Caco-2 (cell line): ENCODE results near the gene KLHL40. TPM values are rescaled to one million over a fixed set of nuclear protein-coding genes. Genes with fewer than 3 reads are reported as not detected.

Experiments used
- BruUV-seq: library from RNA; stranded (reverse); fragments of 400-500 nt; replicated peaks from 2 replicates; lab custom pipeline; 2021; lab: Mats Ljungman, UMichigan
- CTCF ChIA-PET: fragments of 300-600 bp; sonication (Branson Sonifier 250); formaldehyde crosslinking; loops from one replicate; lab custom pipeline; 2022; ENCODE audit warnings: antibody characterized with exemption; lab: Charles Lee
- POLR2A ChIA-PET: fragments of 300-600 bp; sonication (Branson Sonifier 250); formaldehyde crosslinking; loops from one replicate; lab custom pipeline; 2022; ENCODE audit warnings: antibody characterized with exemption; lab: Charles Lee
- DNase-seq, 2 experiments: peaks; one replicate each; pipeline versions ENCODE4 v3.0.0 to v3.0.0-alpha.2; 2020 to 2022
- H3K27me3 ChIP-seq: replicated peaks from 2 replicates; pipeline ENCODE4 v1.6.0; 2011; ENCODE audit warnings: low read length; ENCODE audit not compliant: control insufficient read depth, insufficient read depth
- H3K36me3 ChIP-seq: 2 replicates; pipeline ENCODE4 v1.5.1; 2011; ENCODE audit warnings: low read length; ENCODE audit not compliant: control insufficient read depth, insufficient read depth
- H3K4me1 ChIP-seq: fragments of 250-450 bp; sonication (Bioruptor Pico); 2 replicates; pipeline ENCODE4 v1.5.1; 2020; ENCODE audit warnings: mild to moderate bottlenecking
- H3K4me3 ChIP-seq: 2 replicates; pipeline ENCODE4 v1.5.1; 2011; ENCODE audit warnings: low read depth, mild to moderate bottlenecking, control low read depth, low read length
- H3K9me3 ChIP-seq: fragments of 250-450 bp; sonication (Bioruptor Pico); 2 replicates; pipeline ENCODE4 v1.5.1; 2020; ENCODE audit warnings: mild to moderate bottlenecking, moderate library complexity
- H3K27ac Mint-ChIP-seq: one replicate; pipeline ENCODE4 v1.8.0; 2022; ENCODE audit warnings: mixed read lengths; ENCODE audit not compliant: unreplicated experiment
- H3K27me3 Mint-ChIP-seq: one replicate; pipeline ENCODE4 v1.8.0; 2022; ENCODE audit warnings: mixed read lengths; ENCODE audit not compliant: insufficient read depth, unreplicated experiment
- H3K36me3 Mint-ChIP-seq: one replicate; pipeline ENCODE4 v1.8.0; 2022; ENCODE audit warnings: mild to moderate bottlenecking, mixed read lengths; ENCODE audit not compliant: insufficient read depth, unreplicated experiment
- H3K4me1 Mint-ChIP-seq: one replicate; pipeline ENCODE4 v1.8.0; 2022; ENCODE audit warnings: low read depth, mixed read lengths; ENCODE audit not compliant: unreplicated experiment
- H3K4me3 Mint-ChIP-seq: one replicate; pipeline ENCODE4 v1.8.0; 2022; ENCODE audit warnings: mild to moderate bottlenecking, moderate library complexity, mixed read lengths; ENCODE audit not compliant: unreplicated experiment
- H3K9me3 Mint-ChIP-seq: one replicate; pipeline ENCODE4 v1.8.0; 2022; ENCODE audit warnings: mixed read lengths; ENCODE audit not compliant: unreplicated experiment
- CTCF ChIP-seq, 2 experiments: fragments of 200-600 bp in 1 of 2; IDR thresholded peaks; 1 replicate in 1 of 2; 2 replicates in 1 of 2; pipeline versions ENCODE4 v1.5.1 to v1.8.0; 2011 to 2022; ENCODE audit warnings: antibody characterized with exemption in 1 of 2, control low read depth in 1 of 2, inconsistent platforms in 1 of 2, low read depth in 1 of 2, low read length in 1 of 2, mild to moderate bottlenecking in 1 of 2, moderate library complexity in 1 of 2; ENCODE audit not compliant: insufficient read depth in 1 of 2, severe bottlenecking in 1 of 2, unreplicated experiment in 1 of 2
- intact Hi-C: fragments of 100-400 bp; cut with micrococcal nuclease; formaldehyde crosslinking; loops from one replicate; pipeline ENCODE4 v1.10.0; 2022; ENCODE audit not compliant: unreplicated experiment
- total RNA-seq: library from RNA; stranded (reverse); gene quantifications from 2 replicates; pipeline ENCODE4 v1.2.3, GENCODE V29; 2022

Gene KLHL40
- total RNA-seq, 1 experiment from 2014 or later = not detected

GRCh38 chr3:42678447-42678846 lies 6.9 kb upstream of the KLHL40 start:
- intact Hi-C loops = no loop called here
- peaks cover 9% of the 10 kb centered on the region for H3K9me3 Mint-ChIP-seq
- POLR2A ChIA-PET = no interaction called here

GRCh38 chr3:42680271-42680670 lies 5.1 kb upstream of the KLHL40 start:
- Mint-ChIP-seq H3K36me3 (no peaks in the 10 kb centered on the region), H3K9me3 (peaks cover 9% of the 10 kb centered on the region), H3K27me3 (peaks cover 16% of the 10 kb centered on the region), H3K27ac (no peak overlapping the region), H3K4me1 (no peaks in the 10 kb centered on the region), H3K4me3 (no peak overlapping the region)
- CTCF ChIA-PET = no interaction called here
- no peaks in the 10 kb centered on the region for H3K4me1 ChIP-seq
- intact Hi-C loops = no loop called here
- BruUV-seq = no TSS peak
- POLR2A ChIA-PET = no interaction called here
- H3K9me3 ChIP-seq = no peaks in the 10 kb centered on the region; the same call in 1 of the 2 replicates
- H3K36me3 ChIP-seq = no peaks in the 10 kb centered on the region
- no peak overlapping the region for H3K4me3 ChIP-seq
- no peak for TF ChIP-seq CTCF (IDR thresholded peaks at IDR 0.05; ENCODE audit: insufficient read depth in 1 of 2, low read depth in 1 of 2, low read length in 1 of 2, severe bottlenecking in 1 of 2, unreplicated experiment in 1 of 2)
- no peak for DNase-seq
- H3K27me3 ChIP-seq = no peaks in the 10 kb centered on the region; the same call in 1 of the 2 replicates

More at GRCh38 chr3:42678447-42678846, 6.9 kb upstream of the KLHL40 start:
- CTCF ChIA-PET = no interaction called here
- no peaks in the 10 kb centered on the region for H3K4me1 ChIP-seq
- H3K4me3 ChIP-seq = no peak overlapping the region
- H3K36me3 ChIP-seq = no peaks in the 10 kb centered on the region
- Mint-ChIP-seq H3K36me3 (no peaks in the 10 kb centered on the region), H3K4me1 (no peaks in the 10 kb centered on the region), H3K27me3 (peaks cover 16% of the 10 kb centered on the region), H3K4me3 (no peak overlapping the region), H3K27ac (no peak overlapping the region)
- no peaks in the 10 kb centered on the region; the same call in 1 of the 2 replicates for H3K9me3 ChIP-seq
- no peak for DNase-seq
- TF ChIP-seq CTCF (IDR thresholded peaks at IDR 0.05; ENCODE audit: insufficient read depth in 1 of 2, low read depth in 1 of 2, low read length in 1 of 2, severe bottlenecking in 1 of 2, unreplicated experiment in 1 of 2) = no peak
- no TSS peak for BruUV-seq
- no peaks in the 10 kb centered on the region; the same call in 1 of the 2 replicates for H3K27me3 ChIP-seq

GRCh38 chr3:42680806-42681205 lies 4.5 kb upstream of the KLHL40 start:
- H3K36me3 ChIP-seq = no peaks in the 10 kb centered on the region
- H3K4me3 ChIP-seq = no peak overlapping the region
- no peak overlapping the region for H3K4me3 Mint-ChIP-seq
- H3K9me3 ChIP-seq = no peaks in the 10 kb centered on the region; the same call in 1 of the 2 replicates
- H3K4me1 ChIP-seq = no peaks in the 10 kb centered on the region
- CTCF ChIA-PET = no interaction called here
- no peaks in the 10 kb centered on the region; the same call in 1 of the 2 replicates for H3K27me3 ChIP-seq
- no peak overlapping the region for H3K27ac Mint-ChIP-seq
- POLR2A ChIA-PET = no interaction called here
- H3K9me3 Mint-ChIP-seq = peaks cover 9% of the 10 kb centered on the region
- no peak for TF ChIP-seq CTCF (IDR thresholded peaks at IDR 0.05; ENCODE audit: insufficient read depth in 1 of 2, low read depth in 1 of 2, low read length in 1 of 2, severe bottlenecking in 1 of 2, unreplicated experiment in 1 of 2)
- BruUV-seq = no TSS peak
- intact Hi-C loops = no loop called here
- DNase-seq = peak in 1 of 2 experiments; percentile 11
- no peaks in the 10 kb centered on the region for H3K36me3 Mint-ChIP-seq
- no peaks in the 10 kb centered on the region for H3K4me1 Mint-ChIP-seq
- peaks cover 16% of the 10 kb centered on the region for H3K27me3 Mint-ChIP-seq
